Colon (tissue), 2 donors: Measurements from ENCODE around the gene MAD1L1.

ENCODE experiments used
- FAIRE-seq: peaks from 2 replicates; lab custom pipeline; 2012; peaks lifted over from hg19 to GRCh38; lab: Jason Lieb, UNC
- donor health status: control.
- donor health status: control.

Gene MAD1L1

GRCh38 chr7:2257651-2258050, 24.9 kb upstream of the MAD1L1 start:
- FAIRE-seq = no peak

- no peak for FAIRE-seq
Measured at GRCh38 chr7:2257046-2257551, 24.4 kb upstream of the MAD1L1 start.

DNA sequence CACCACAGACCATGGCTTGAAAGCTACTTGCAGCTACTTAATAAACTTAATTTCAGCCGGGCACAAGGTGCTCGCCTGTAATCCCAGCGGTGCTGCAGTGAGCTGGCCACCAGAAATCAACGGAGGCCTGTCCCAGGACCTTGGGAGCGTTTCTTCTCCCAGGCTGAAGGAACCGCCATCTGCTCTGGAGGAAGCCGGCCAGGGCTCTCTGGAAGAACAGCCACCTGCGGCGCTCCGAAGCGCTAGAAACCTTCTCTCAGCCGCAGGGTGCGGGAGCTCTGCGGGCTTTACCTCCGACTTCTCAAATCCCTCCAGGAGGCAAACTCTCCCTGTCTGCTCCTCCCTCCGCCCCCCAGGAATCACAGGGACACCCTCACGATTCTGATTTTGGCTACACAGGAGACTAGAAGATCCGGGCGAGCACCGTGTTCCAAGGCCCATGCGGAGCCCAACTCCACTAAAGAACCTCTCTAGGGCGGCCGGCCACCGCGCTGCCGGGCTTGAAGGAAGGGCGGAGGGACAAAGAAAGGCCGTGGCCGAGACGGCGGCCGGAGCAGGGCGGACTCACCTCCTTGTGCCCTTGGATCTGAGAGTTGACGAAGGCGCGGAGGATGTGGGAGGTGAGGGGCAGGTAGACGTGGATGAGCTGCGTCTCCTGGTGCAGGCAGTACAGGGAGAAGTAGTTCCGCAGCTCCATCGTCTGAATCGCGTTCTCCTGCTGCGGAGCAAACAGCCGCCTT, 23.7 kb upstream of the MAD1L1 start:
- FAIRE-seq = no peak

- FAIRE-seq = no peak
Measured at GRCh38 chr7:2255145-2256139, 22.7 kb upstream of the MAD1L1 start.

DNA sequence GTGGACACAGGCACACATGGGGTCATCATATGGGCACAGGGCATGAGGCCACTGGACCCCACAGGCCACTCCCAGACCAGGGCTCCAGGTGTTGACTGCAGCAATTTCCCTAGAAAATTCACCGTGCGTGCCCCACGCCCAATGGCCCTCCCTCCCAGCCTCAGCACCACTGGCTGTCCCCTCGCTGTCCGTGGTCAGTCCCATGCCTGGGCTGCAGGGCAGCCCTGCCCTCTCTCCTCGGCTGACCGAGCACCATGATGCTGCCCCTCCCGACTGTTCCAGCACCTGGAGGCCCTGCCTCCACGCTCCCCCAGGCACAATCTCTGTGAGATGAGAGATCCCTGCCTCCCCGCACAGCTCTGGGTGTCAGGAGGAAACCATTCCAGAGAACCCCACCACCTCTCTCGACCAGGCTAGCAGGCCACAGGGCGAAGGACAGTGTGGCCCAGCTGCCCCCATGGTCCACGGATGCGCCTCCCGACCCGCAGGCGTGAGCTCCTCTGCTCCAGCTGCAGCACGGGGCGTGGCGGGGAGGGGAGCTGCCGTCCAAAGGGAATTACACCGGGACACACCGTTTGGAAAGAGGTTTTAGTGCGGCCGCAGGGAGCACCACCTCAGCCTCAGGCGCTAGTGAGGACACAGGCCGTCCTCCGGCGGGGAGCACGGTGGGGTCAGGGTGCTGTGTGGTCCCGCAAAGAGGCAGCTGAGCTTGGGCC, 21.8 kb upstream of the MAD1L1 start:
- FAIRE-seq = no peak

- FAIRE-seq = no peak
Measured at GRCh38 chr7:2253525-2254244, 20.9 kb upstream of the MAD1L1 start.

DNA sequence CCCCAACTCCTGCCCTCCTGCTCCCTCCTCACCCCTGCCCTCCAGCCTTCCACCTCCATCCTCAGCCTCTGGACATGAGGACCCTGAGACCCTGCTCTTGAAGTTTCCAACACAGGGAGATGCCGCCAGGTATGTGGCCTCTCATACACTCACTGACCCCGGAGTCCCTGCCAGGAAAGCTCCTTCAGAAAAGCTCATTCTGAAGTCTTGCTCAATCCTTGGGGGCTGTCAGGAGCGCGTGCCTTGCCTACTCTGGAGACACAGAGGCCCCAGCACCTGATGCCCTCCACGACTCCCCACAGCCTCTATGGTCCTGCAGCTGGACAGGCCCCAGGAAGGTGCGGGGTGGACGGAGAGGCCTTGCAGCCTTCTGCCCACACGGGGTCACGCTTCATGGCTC, 20.3 kb upstream of the MAD1L1 start:
- no peak for FAIRE-seq

- no peak for FAIRE-seq
Measured at GRCh38 chr7:2251841-2252771, 19.4 kb upstream of the MAD1L1 start.

- FAIRE-seq = no peak
Measured at GRCh38 chr7:2251381-2251780, 18.6 kb upstream of the MAD1L1 start.

DNA sequence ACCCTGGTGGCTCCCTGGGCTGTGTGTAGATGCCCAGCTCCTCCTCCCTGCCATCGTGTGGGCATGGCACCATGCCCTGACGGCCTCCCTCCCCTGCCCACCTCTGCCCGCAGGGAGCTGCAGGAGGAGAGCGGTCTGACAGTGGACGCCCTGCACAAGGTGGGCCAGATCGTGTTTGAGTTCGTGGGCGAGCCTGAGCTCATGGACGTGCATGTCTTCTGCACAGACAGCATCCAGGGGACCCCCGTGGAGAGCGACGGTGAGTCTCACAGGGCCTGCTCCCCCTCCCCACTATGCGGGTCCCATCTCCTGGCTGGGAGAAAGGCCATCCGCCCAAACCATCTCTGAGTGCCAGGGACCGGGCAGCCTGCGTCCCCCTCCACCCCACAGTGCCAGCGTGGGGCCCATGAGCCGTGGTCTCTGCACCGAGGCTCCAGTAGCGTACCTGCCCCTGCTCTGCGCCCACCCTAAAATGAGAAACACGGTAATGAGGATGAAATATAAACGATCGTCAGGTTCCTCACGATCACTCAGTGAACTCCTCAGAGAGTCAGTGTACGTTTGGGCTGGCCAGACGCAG, 17.1 kb upstream of the MAD1L1 start:
- FAIRE-seq = no peak

GRCh38 chr7:2248984-2249694, 16.4 kb upstream of the MAD1L1 start:
- no peak for FAIRE-seq

DNA sequence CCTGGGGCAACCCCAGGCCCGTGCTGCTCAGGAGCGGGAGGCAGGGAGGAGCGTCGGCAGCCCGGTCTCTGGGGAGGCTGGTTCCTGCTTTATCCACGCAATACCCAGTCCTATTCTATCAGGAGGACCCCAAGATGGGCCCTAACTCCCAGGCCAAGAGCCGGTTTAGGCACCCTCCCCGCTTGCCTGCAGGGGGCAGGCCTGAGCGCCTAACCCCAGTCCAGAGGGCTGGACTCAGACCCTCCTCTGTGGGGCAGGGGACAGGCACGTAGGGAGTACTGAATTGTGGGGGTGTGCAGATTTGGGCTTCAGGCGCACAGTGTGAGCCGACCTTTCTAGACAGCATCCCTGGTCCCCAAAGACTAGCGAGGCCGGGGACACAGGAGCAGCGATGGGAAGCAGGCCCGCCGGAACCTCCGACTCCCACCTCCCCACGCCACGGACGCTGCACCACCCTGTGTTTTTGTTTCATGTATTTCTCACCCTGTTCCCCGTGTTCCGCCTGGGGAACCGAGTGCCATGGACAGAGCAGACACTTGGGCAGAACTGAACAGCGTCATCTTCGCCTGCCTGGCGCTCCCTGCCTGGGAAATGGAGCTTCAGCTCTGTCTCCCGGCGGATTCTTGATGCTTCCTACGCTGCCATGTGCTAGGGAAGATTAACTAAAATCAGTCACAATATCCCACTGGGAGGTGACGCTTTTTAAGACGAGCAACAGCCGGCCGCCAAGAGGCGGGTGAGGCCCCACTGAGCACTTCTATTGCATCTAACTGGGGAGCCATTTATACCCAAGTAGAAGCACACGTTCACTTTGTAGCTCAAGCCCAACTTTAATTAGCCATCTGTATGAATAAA, 14.6 kb upstream of the MAD1L1 start:
- no peak for FAIRE-seq

DNA sequence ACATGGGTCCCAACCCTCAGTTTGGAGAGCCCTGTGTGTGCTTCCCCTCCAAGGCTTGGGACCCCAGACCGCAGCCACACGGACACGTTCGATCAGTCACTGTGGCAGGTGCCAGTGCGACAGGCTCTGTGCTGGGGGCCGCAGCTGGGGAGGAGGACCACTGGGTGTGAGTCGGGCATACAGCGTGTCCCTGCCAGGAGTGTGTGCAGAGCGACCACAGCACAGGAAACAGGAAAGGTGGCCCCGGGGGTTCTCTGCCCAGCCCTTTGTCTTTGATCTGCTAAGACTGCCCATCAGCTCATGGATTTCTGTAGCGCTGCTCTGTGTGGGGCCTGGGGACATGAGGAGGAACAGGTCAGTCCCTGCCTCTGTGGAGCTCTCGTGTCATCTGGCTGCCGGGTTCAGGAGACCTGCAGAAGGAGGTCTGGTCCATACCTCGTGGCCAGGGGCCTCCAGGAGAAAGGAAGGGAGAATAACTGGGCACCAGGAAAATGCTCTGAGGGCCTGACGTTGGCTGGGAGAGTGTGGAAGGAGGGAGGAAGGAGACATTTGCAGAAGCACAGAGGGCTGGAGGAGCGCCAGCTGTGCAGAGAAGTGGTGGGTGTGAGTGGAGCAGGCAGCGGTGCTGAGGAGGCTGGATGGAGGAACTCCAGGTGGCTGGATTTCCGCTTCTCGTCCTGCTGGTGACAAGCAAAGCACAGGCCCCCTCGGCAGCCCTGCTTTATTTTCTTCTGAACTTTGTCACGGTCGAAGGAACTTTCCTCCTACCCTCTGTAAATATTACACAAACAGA, 13.3 kb upstream of the MAD1L1 start:
- no peak for FAIRE-seq

GRCh38 chr7:2244404-2244995, 11.8 kb upstream of the MAD1L1 start:
- FAIRE-seq = no peak

DNA sequence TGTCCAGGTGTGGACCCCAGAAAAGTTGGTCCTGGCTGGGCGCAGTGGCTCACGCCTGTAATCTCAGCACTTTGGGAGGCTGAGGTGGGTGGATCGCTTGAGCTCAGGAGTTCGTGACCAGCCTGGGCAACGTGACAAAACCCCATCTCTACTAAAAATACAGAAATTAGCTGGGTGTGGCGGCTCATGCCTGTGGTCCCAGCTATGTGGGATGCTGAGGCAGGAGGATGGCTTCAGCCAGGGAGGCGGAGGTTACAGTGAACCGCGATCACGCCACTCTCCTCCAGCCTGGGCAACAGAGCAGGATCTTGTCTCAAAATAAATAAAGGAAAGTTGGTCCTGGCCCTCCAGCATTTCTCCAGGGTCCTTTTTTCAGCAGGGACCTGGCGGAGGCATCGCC, 10.7 kb upstream of the MAD1L1 start:
- FAIRE-seq = no peak

DNA sequence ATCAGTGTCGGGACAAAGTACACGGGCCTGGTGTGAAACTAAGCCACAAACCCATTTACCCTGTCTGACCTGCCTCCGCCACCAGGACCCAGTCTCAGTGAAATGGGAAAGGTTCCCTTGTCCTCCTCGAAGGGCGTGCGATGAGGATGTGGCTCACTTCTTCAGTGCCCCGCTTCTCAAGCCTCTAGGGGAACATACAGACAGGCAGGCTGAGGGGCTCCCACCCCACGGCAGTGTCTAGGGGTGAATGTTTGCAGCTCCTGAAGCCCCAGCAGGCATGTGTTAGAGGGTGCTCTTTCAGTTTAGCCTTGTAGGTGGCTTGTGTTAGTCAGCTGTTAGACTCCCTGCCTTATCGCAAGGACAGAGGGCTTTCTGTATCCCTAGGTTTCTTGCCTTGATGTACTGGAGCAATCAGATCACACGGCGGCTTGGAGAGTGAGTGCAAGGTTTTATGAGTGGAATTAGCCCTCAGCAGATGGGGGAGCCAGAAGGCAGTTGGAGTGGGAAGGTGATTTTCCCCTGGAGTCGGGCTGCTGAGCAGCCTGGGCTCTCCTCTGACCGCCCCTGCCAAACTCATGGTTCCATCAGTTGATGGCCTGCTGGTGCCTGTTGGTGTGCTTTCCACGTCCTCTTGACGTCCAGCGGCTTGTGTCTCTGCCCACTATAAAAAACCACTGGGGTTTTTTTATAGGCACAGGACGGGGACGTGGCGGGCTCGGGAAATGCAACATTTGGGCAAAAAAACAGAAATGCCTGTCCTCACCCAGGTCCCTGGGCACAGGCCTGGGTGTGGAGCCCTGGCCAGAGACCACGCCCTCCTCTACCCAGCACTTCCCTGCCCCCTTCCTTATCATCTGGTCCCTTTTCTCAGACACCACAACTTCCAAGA, 10.0 kb upstream of the MAD1L1 start:
- FAIRE-seq = no peak
